ENCODE measurements around the gene MGAT4C. TPM values are rescaled to one million over a fixed set of nuclear protein-coding genes. Genes with fewer than 3 reads are reported as not detected.

The MGAT4C gene
- total RNA-seq, 1 donor from 2014 or later = not detected

GRCh38 chr12:86050010-86050409 lies 206.2 kb downstream of the MGAT4C start:
- H3K9me3 Mint-ChIP-seq = no peaks in the 10 kb centered on the region
- no peak for DNase-seq
- H3K27ac Mint-ChIP-seq = no peak overlapping the region
- no peaks in the 10 kb centered on the region for H3K4me1 Mint-ChIP-seq
- H3K27me3 Mint-ChIP-seq = no peaks in the 10 kb centered on the region
- H3K4me3 Mint-ChIP-seq = no peak overlapping the region
- intact Hi-C loops (cut with micrococcal nuclease) = no loop called here
- H3K36me3 Mint-ChIP-seq (ENCODE audit: low read depth) = no peaks in the 10 kb centered on the region

- Mint-ChIP-seq H3K36me3 (ENCODE audit: low read depth) (no peaks in the 10 kb centered on the region), H3K27ac (no peak overlapping the region), H3K9me3 (peaks cover 22% of the 10 kb centered on the region), H3K4me3 (no peak overlapping the region), H3K4me1 (no peaks in the 10 kb centered on the region), H3K27me3 (no peaks in the 10 kb centered on the region)
- no peak for DNase-seq
- intact Hi-C loops (cut with micrococcal nuclease) = no loop called here
Measured at GRCh38 chr12:86044396-86044795, 211.8 kb downstream of the MGAT4C start.

DNA sequence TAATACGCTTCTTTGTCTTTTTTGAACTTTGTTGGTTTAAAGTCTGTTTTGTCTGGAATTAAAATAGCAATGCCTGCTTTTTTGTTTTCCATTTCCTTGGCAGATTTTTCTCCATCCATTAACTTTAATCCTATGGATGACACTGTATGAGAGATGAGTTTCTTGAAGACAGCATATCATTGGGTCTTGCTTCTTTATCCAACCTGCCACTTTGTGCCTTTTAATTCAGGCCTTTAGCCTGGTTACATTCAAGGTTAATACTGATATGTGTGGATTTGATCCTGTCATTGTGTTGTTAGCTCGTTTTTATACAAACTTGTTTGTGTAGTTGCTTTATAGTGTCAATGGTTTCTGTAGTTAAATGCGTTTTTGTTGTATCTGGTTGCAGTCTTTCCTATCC lies 214.1 kb downstream of the MGAT4C start:
- Mint-ChIP-seq H3K4me3 (no peak overlapping the region), H3K4me1 (no peaks in the 10 kb centered on the region), H3K27ac (no peak overlapping the region), H3K27me3 (no peaks in the 10 kb centered on the region), H3K36me3 (ENCODE audit: low read depth) (no peaks in the 10 kb centered on the region), H3K9me3 (peaks cover 35% of the 10 kb centered on the region)
- intact Hi-C loops (cut with micrococcal nuclease) = no loop called here
- no peak for DNase-seq

- intact Hi-C loops (cut with micrococcal nuclease) = no loop called here
- H3K36me3 Mint-ChIP-seq (ENCODE audit: low read depth) = no peaks in the 10 kb centered on the region
- H3K27me3 Mint-ChIP-seq = no peaks in the 10 kb centered on the region
- H3K9me3 Mint-ChIP-seq = no peaks in the 10 kb centered on the region
- H3K4me3 Mint-ChIP-seq = no peak overlapping the region
- no peak overlapping the region for H3K27ac Mint-ChIP-seq
- no peaks in the 10 kb centered on the region for H3K4me1 Mint-ChIP-seq
- DNase-seq = no peak
Measured at GRCh38 chr12:86018361-86018760, 237.8 kb downstream of the MGAT4C start.

- intact Hi-C loops (cut with micrococcal nuclease) = no loop called here
- no peak overlapping the region for H3K27ac Mint-ChIP-seq
- no peaks in the 10 kb centered on the region for H3K36me3 Mint-ChIP-seq (ENCODE audit: low read depth)
- no peaks in the 10 kb centered on the region for H3K27me3 Mint-ChIP-seq
- no peaks in the 10 kb centered on the region for H3K4me1 Mint-ChIP-seq
- H3K9me3 Mint-ChIP-seq = no peaks in the 10 kb centered on the region
- no peak overlapping the region for H3K4me3 Mint-ChIP-seq
- DNase-seq = no peak
Measured at GRCh38 chr12:86015026-86015425, 241.2 kb downstream of the MGAT4C start.

GRCh38 chr12:86006727-86007126 lies 249.5 kb downstream of the MGAT4C start:
- Mint-ChIP-seq H3K27me3 (no peaks in the 10 kb centered on the region), H3K4me3 (no peak overlapping the region), H3K9me3 (peaks cover 3% of the 10 kb centered on the region), H3K27ac (no peak overlapping the region), H3K4me1 (no peaks in the 10 kb centered on the region), H3K36me3 (ENCODE audit: low read depth) (no peaks in the 10 kb centered on the region)
- DNase-seq = no peak
- intact Hi-C loops (cut with micrococcal nuclease) = no loop called here

DNA sequence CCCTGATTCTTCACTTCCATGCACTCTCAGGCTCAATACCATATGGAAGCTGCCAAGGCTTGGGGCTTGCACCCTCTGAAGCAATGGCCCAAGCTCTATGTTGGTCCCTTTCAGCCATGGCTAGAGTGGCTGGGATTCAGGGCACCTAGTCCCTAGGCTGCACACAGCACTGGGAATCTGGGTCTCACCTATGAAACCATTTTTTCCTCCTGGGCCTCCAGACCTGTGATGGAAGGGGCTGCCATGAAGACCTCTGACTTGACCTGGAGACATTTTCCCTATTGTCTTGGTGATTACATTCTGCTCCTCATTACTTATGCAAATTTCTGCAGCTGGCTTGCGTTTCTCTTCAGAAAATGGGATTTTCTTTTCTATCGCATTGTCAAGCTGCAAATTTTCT lies 258.1 kb downstream of the MGAT4C start:
- intact Hi-C loops (cut with micrococcal nuclease) = no loop called here
- no peaks in the 10 kb centered on the region for H3K4me1 Mint-ChIP-seq
- H3K36me3 Mint-ChIP-seq (ENCODE audit: low read depth) = no peaks in the 10 kb centered on the region
- DNase-seq = no peak
- no peaks in the 10 kb centered on the region for H3K27me3 Mint-ChIP-seq
- H3K4me3 Mint-ChIP-seq = no peak overlapping the region
- peaks cover 6% of the 10 kb centered on the region for H3K9me3 Mint-ChIP-seq
- H3K27ac Mint-ChIP-seq = no peak overlapping the region

GRCh38 chr12:85996280-85996679 lies 259.9 kb downstream of the MGAT4C start:
- no peaks in the 10 kb centered on the region for H3K27me3 Mint-ChIP-seq
- intact Hi-C loops (cut with micrococcal nuclease) = no loop called here
- H3K4me1 Mint-ChIP-seq = no peaks in the 10 kb centered on the region
- no peaks in the 10 kb centered on the region for H3K36me3 Mint-ChIP-seq (ENCODE audit: low read depth)
- DNase-seq = no peak
- no peak overlapping the region for H3K4me3 Mint-ChIP-seq
- no peak overlapping the region for H3K27ac Mint-ChIP-seq
- H3K9me3 Mint-ChIP-seq = peaks cover 6% of the 10 kb centered on the region

- Mint-ChIP-seq H3K9me3 (peaks cover 6% of the 10 kb centered on the region), H3K36me3 (ENCODE audit: low read depth) (no peaks in the 10 kb centered on the region), H3K27ac (no peak overlapping the region), H3K4me3 (no peak overlapping the region), H3K27me3 (no peaks in the 10 kb centered on the region), H3K4me1 (no peaks in the 10 kb centered on the region)
- no peak for DNase-seq
- intact Hi-C loops (cut with micrococcal nuclease) = no loop called here
Measured at GRCh38 chr12:85993746-85994145, 262.4 kb downstream of the MGAT4C start.

- Mint-ChIP-seq H3K36me3 (ENCODE audit: low read depth) (no peaks in the 10 kb centered on the region), H3K9me3 (no peaks in the 10 kb centered on the region), H3K27me3 (no peaks in the 10 kb centered on the region), H3K4me1 (no peaks in the 10 kb centered on the region), H3K4me3 (no peak overlapping the region), H3K27ac (no peak overlapping the region)
- no peak for DNase-seq
- intact Hi-C loops (cut with micrococcal nuclease) = no loop called here
Measured at GRCh38 chr12:85985996-85986395, 270.2 kb downstream of the MGAT4C start.

GRCh38 chr12:85983601-85984000 lies 272.6 kb downstream of the MGAT4C start:
- Mint-ChIP-seq H3K4me3 (no peak overlapping the region), H3K4me1 (no peaks in the 10 kb centered on the region), H3K27me3 (no peaks in the 10 kb centered on the region), H3K27ac (no peak overlapping the region), H3K9me3 (no peaks in the 10 kb centered on the region), H3K36me3 (ENCODE audit: low read depth) (no peaks in the 10 kb centered on the region)
- DNase-seq = no peak
- intact Hi-C loops (cut with micrococcal nuclease) = no loop called here

DNA sequence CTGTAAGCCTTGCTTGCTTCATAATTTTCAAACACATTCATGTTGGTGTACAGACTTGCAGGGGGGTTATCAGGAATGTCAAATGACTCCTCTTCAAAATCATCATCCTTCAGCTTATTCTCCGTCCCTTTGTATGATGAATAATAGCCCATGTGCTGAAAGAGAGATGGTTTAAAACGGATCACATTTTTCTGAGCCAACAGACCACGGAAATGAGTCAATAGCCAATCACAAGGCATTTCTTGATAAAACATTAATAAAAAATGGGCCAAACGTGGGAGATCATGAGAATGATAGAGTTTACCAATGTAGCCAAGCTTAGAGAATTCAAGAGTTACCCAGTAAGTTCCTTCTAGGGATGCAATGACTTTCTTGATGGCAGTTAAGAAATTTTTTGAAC lies 276.6 kb downstream of the MGAT4C start:
- Mint-ChIP-seq H3K27ac (no peak overlapping the region), H3K4me3 (no peak overlapping the region), H3K4me1 (no peaks in the 10 kb centered on the region), H3K36me3 (ENCODE audit: low read depth) (no peaks in the 10 kb centered on the region), H3K9me3 (no peaks in the 10 kb centered on the region), H3K27me3 (no peaks in the 10 kb centered on the region)
- intact Hi-C loops (cut with micrococcal nuclease) = no loop called here
- no peak for DNase-seq

DNA sequence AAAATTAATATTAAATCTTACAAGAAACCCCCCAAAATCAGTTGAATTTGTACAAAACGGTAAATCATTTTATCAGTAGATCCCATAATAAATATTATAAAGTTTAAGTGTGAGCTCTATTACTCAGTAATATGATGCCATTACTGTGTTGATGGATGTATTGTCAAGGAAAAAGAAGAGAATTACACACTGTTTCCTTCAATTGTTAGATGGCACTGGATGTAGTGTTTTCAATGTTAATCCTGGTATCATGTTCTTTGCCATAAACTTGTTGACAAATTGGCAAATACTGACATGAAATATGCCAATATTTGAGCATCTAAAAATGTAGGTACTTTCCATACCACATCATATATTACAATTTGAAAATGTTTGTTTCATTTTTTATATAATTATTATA lies 280.5 kb downstream of the MGAT4C start:
- no peaks in the 10 kb centered on the region for H3K4me1 Mint-ChIP-seq
- intact Hi-C loops (cut with micrococcal nuclease) = no loop called here
- H3K27me3 Mint-ChIP-seq = no peaks in the 10 kb centered on the region

GRCh38 chr12:85971800-85972199 lies 284.4 kb downstream of the MGAT4C start:
- H3K4me3 Mint-ChIP-seq = no peak overlapping the region
- H3K36me3 Mint-ChIP-seq (ENCODE audit: low read depth) = no peaks in the 10 kb centered on the region
- no peaks in the 10 kb centered on the region for H3K4me1 Mint-ChIP-seq
- no peak for DNase-seq
- H3K9me3 Mint-ChIP-seq = no peaks in the 10 kb centered on the region
- no peaks in the 10 kb centered on the region for H3K27me3 Mint-ChIP-seq
- intact Hi-C loops (cut with micrococcal nuclease) = no loop called here
- no peak overlapping the region for H3K27ac Mint-ChIP-seq

More for the DNA sequence above, 280.5 kb downstream of the MGAT4C start:
- Mint-ChIP-seq H3K4me3 (no peak overlapping the region), H3K9me3 (no peaks in the 10 kb centered on the region), H3K27ac (no peak overlapping the region), H3K36me3 (ENCODE audit: low read depth) (no peaks in the 10 kb centered on the region)
- DNase-seq = no peak

- intact Hi-C loops (cut with micrococcal nuclease) = no loop called here
- no peaks in the 10 kb centered on the region for H3K9me3 Mint-ChIP-seq
- H3K27me3 Mint-ChIP-seq = no peaks in the 10 kb centered on the region
- DNase-seq = no peak
- no peaks in the 10 kb centered on the region for H3K4me1 Mint-ChIP-seq
- no peaks in the 10 kb centered on the region for H3K36me3 Mint-ChIP-seq (ENCODE audit: low read depth)
- H3K4me3 Mint-ChIP-seq = no peak overlapping the region
- H3K27ac Mint-ChIP-seq = no peak overlapping the region
Measured at GRCh38 chr12:85968606-85969005, 287.6 kb downstream of the MGAT4C start.
